ENCODE data around the gene NOD1. TPM values are rescaled to one million over a fixed set of nuclear protein-coding genes. Genes with fewer than 3 reads are reported as not detected.
A peak's percentile ranks its signal among the peaks of the same experiment; 100 is the strongest.
"Not testable (repeated sequence)": the region's sequence is repeated elsewhere in the genome, so short reads cannot be mapped to it uniquely, and the experiment has no call there.

NOD1 gene
- total RNA-seq, 1 experiment from 2014 or later: 13.5 TPM

DNA sequence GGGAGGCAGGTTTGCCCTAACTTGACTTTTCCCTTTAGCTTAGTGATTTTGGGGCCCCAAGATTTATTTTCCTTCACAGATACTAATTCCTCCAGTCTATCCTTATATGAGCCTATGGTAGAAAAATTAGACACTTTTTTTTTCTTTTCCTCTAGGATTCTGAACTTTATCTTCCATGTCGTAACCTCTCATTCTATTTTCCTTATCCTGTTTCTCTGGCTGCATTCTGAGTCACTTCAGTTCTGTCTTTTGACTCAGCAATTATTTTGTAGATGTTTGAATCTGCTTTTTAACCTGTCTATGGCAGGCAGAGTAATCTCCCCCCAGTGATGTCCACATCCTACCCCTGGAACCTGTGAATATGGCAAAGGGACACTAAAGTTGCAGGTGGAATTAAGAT lies 7.1 kb upstream of the NOD1 start:
- no peak for DNase-seq
- Histone ChIP-seq H3K4me3 (ENCODE audit: insufficient read depth, low read depth, low read length) (no peak overlapping the region), H3K27me3 (ENCODE audit: control insufficient read depth, insufficient read depth, low read length) (no peaks in the 10 kb centered on the region), H3K36me3 (replicated peaks; ENCODE audit: control insufficient read depth, insufficient read depth, low read length) (no peaks in the 10 kb centered on the region)

DNA sequence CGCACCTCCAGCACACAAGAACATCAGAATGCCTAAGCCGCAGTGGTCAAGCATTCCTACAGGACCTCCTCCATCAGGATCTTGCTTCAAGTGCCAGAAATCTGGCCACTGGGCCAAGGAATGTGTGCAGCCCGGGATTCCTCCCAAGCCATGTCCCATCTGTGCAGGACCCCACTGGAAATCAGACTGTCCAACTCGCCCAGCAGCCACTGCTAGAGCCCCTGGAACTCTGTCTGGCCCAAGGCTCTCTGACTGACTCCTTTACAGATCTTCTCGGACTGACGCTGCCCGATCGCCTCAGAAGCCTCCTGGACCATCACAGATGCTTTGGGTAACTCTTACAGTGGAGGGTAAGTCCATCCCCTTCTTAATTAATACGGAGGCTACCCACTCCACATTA lies 2.8 kb upstream of the NOD1 start:
- not testable (repeated sequence) for H3K4me3 ChIP-seq (ENCODE audit: insufficient read depth, low read depth, low read length); H3K36me3 ChIP-seq (replicated peaks; ENCODE audit: control insufficient read depth, insufficient read depth, low read length); DNase-seq; H3K27me3 ChIP-seq (ENCODE audit: control insufficient read depth, insufficient read depth, low read length)

DNA sequence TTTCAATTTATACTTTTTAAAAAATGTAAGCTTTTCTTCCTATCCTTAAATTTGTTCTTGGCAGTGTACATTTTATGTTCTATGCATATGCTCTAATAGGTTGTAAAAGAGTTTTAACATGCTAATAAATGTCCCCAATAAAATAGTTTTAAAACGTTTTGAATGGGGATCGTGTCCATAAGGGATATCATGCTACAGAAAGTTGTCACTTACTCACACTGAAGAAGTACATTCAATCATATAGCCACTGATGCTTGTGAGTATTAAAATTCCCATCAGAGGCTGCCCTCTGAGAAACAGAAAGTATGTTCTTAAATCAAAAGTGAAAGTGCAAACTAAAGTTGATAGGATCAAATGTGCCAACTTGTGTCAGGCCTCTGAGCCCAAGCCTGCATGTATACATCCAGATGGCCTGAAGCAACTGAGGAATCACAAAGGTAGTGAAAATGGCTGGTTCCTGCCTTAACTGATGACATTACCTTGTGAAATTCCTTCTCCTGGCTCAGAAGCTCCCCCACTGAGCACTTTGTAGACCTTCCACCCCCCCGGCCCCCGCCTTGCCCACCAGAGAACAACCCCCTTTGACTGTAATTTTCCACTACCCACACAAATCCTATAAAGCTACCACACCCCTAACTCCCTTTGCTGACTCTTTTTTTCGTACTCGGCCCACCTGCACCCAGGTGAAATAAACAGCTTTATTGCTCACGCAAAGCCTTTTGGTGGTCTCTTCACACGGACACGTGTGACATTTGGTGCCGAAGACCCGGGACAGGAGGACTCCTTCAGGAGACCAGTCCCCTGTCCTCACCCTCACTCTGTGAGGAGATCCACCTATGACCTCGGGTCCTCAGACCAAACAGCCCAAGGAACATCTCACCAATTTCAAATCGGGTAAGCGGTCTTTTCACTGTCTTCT lies 877 bp upstream of the NOD1 start:
- DNase-seq: no peak
- Histone ChIP-seq H3K4me3 (ENCODE audit: insufficient read depth, low read depth, low read length) (peak overlapping the region; percentile 70; the same call in 1 of the 2 replicates), H3K36me3 (replicated peaks; ENCODE audit: control insufficient read depth, insufficient read depth, low read length) (no peaks in the 10 kb centered on the region), H3K27me3 (ENCODE audit: control insufficient read depth, insufficient read depth, low read length) (no peaks in the 10 kb centered on the region)

DNA sequence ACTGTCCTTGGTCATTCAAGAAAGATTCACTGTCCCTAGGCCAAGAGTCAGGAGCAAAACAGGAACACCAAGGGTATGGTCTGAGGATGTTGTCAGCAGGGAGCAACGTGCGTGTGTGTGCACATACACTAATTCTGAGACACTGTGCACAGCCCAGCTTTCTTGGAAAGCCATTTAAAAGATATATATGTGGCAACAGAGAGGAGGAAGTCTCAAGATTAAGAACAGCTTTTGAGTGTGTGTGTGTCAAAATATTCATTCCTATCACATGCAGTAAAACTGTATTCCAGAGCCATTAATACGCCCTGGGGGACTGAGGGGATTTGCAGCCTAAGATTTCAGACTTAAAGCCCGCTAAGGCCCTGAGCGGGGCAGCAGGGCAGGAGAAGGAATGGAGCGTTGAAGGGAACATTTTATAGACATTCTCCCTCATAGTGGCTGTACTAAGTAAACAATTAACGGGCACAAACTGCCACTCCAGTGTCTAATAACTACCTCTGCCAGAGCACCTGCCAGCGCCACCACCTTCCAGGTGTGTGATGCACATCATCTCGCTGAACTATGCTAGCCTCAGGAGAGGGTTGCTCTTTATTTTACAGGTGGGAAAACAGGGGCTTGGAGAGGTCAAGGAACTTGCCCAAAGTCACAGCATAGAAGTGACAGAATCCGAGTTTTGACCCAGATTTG lies 2.0 kb downstream of the NOD1 start:
- H3K27me3 ChIP-seq (ENCODE audit: control insufficient read depth, insufficient read depth, low read length): no peaks in the 10 kb centered on the region

DNA sequence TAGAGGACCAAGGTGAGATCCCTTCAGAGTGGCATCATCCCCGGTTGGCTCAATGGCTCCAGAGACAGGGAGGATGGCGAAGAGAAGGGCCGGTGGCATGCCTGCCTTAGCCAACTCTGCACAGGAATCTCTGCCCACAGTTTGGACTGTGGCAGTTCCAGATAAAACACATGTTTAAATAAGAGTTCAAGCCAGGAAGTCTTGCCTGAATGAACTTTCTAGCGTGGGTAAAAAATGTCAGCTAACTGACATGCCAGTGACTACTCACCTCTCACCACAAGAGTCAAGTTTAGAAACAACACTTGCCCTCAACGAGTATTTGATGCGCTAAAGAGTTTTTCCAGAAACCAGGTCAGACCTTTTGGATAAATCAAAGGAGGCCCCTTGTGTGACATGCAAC lies 3.0 kb downstream of the NOD1 start:
- Histone ChIP-seq H3K4me3 (ENCODE audit: insufficient read depth, low read depth, low read length) (no peak overlapping the region), H3K27me3 (ENCODE audit: control insufficient read depth, insufficient read depth, low read length) (no peaks in the 10 kb centered on the region), H3K36me3 (replicated peaks; ENCODE audit: control insufficient read depth, insufficient read depth, low read length) (no peaks in the 10 kb centered on the region)
- no peak for DNase-seq

More for the DNA sequence above, 2.0 kb downstream of the NOD1 start:
- no peak overlapping the region for H3K4me3 ChIP-seq (ENCODE audit: insufficient read depth, low read depth, low read length)
- H3K36me3 ChIP-seq (replicated peaks; ENCODE audit: control insufficient read depth, insufficient read depth, low read length): no peaks in the 10 kb centered on the region
- DNase-seq: no peak

DNA sequence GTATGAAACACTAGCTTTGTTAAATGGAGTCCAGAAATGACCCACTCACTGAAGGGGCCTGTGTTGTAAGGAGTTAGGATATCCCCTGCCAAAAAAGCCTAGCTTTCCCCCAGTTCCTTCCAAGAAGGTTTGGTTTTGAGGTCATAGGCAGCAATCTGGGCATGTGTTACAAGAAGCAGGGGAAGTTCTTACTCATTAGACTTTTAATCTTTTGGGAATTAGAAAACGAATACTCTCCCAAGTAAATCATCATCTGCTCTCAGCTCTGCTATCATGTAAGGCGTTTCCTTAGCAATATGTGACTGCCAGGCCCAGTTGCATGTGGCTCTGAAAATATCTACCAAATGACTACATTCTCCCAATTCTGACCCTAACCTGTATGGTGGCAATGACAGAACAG lies 3.7 kb downstream of the NOD1 start:
- DNase-seq: no peak
- Histone ChIP-seq H3K27me3 (ENCODE audit: control insufficient read depth, insufficient read depth, low read length) (no peaks in the 10 kb centered on the region), H3K36me3 (replicated peaks; ENCODE audit: control insufficient read depth, insufficient read depth, low read length) (no peaks in the 10 kb centered on the region), H3K4me3 (ENCODE audit: insufficient read depth, low read depth, low read length) (no peak overlapping the region)

DNA sequence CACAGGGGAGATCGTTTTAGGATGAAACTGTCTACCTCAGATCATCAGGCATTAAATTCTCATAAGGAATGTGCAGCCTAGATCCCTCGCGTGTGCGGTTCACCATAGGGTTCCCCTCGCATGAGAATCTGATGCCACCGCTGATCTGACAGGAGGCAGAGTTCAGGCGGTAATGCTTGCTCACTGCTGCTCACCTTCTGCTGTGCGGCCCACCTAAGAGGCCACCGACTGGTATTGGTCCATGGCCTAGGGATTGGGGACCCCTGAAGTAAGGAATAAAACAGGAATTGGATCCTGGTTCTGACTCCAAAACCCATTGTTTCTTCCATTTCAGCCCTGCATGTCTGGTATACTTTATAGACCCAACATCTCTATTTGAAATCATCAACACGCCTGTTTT lies 4.1 kb downstream of the NOD1 start:
- H3K4me3 ChIP-seq (ENCODE audit: insufficient read depth, low read depth, low read length): no peak overlapping the region
- H3K27me3 ChIP-seq (ENCODE audit: control insufficient read depth, insufficient read depth, low read length): no peaks in the 10 kb centered on the region
- no peak for DNase-seq
- no peaks in the 10 kb centered on the region for H3K36me3 ChIP-seq (replicated peaks; ENCODE audit: control insufficient read depth, insufficient read depth, low read length)

DNA sequence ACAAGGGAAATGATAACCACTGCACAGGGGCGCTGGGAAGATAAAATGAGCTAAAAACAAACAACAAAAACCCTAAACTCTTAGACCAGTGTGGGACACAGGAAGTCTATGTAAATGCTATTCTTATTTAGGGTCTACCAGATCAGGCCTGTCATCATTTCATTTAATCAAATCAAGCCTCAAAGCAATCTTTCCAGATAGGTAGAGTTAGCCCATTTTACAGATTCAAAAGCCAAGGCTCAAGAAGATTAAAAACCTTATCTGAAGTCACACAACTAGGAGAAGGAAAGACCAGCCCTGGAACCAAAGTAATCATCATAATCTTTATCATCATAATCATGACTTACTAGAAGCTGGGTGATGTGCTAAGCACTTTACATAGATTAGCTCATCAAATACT lies 4.7 kb downstream of the NOD1 start:
- Histone ChIP-seq H3K36me3 (replicated peaks; ENCODE audit: control insufficient read depth, insufficient read depth, low read length) (no peaks in the 10 kb centered on the region), H3K27me3 (ENCODE audit: control insufficient read depth, insufficient read depth, low read length) (no peaks in the 10 kb centered on the region), H3K4me3 (ENCODE audit: insufficient read depth, low read depth, low read length) (no peak overlapping the region)
- no peak for DNase-seq

DNA sequence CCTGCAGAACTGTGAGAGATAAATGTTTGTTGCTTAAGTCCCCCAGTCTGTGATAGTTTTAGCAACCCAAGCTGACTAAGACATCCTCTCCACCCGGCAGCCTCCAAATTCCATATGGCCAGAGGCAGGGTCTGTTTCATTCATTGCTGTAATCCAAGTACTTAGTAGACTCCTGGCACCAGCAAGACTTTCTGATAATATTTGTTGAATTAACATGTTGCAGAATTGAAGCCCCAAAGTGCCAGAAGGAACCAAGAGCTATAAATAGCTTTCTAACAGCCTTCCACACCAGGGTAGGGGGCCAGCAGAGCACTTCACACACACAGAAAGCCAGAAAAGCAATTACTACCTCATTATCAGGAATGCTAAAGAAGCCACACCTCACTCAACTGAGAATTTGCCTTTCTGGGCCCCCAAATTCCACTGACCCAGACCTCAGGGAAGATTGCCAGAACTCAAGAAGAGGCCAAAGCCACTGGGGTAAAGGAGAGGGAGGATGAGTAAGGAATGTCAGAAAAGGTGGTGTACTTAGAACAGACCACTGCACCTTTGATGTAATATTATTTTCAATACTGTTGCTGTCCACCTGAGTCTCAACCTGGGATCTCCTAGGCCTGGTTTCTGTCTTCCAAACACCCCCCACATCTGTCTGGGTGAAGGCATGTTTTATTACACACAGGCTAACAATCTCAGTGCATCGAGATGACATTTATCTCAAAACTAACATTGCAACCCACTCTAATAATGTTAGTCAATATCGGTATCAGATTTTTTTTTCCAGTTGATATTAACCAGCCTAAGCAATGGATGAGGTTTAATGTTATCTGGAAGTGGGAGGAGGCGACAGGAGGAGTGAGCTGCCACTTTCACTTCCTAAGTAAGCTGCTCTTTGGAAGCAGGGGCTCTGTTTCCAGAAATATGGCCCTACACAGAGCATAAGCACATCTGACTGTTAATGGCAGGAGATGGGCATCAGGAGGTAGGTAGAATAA lies 5.5 kb downstream of the NOD1 start:
- no peak for DNase-seq
- Histone ChIP-seq H3K4me3 (ENCODE audit: insufficient read depth, low read depth, low read length) (no peak overlapping the region), H3K27me3 (ENCODE audit: control insufficient read depth, insufficient read depth, low read length) (no peaks in the 10 kb centered on the region), H3K36me3 (replicated peaks; ENCODE audit: control insufficient read depth, insufficient read depth, low read length) (no peaks in the 10 kb centered on the region)

DNA sequence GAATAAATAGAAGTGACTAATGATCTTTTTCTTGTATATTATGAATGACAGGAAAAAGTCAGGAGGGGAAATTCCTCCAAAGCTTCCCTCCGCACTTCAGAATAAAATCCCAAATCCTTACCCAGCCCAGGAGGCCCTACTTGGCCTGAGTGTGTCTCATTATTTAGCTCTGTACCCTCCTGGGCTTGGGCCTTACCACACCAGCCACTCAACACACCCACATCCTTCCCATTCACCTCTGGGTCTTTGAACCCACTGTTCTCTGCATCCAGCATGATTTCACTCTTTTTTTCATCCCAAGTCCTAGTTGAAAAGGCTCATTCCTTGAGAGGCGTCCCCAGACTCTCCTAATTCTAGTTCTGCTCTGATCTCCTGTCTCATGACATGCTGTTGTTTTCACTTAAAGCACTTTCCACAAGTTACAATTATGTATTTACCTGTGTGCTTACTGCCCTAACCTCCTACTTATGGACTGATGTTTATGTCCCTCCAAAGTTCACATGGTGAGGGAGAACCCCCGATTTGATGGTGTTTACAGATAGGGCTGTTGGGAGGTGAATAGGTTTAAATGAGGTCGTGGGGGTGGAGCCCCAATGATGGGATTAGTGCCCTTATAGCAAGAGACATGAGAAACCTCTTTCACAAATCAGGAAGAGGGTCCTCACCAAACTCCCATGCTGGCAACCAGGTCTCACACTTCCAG lies 6.4 kb downstream of the NOD1 start:
- no peak for DNase-seq
- Histone ChIP-seq H3K36me3 (replicated peaks; ENCODE audit: control insufficient read depth, insufficient read depth, low read length) (no peaks in the 10 kb centered on the region), H3K4me3 (ENCODE audit: insufficient read depth, low read depth, low read length) (no peak overlapping the region), H3K27me3 (ENCODE audit: control insufficient read depth, insufficient read depth, low read length) (no peaks in the 10 kb centered on the region)

DNA sequence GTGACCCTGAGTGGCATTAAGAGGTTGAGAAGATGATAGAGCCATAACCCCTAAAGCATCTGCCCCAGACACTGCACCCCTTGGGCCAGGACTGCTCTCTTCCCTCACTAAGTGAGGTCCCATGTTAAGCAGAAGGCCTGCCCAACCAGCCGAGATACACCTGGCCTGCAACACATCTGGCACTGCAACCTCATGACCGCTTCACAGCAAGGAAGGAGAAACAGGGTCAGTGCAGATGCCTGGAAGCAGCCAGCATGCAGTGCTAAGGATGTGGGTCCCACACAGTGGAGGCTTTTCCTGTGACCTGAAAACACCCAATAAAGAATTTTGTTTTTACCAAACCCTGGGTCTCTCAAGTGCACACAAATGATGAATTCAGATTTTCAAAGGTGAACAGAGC lies 7.4 kb downstream of the NOD1 start:
- DNase-seq: no peak
- no peak overlapping the region for H3K4me3 ChIP-seq (ENCODE audit: insufficient read depth, low read depth, low read length)
- no peaks in the 10 kb centered on the region for H3K36me3 ChIP-seq (replicated peaks; ENCODE audit: control insufficient read depth, insufficient read depth, low read length)
- H3K27me3 ChIP-seq (ENCODE audit: control insufficient read depth, insufficient read depth, low read length): no peaks in the 10 kb centered on the region

DNA sequence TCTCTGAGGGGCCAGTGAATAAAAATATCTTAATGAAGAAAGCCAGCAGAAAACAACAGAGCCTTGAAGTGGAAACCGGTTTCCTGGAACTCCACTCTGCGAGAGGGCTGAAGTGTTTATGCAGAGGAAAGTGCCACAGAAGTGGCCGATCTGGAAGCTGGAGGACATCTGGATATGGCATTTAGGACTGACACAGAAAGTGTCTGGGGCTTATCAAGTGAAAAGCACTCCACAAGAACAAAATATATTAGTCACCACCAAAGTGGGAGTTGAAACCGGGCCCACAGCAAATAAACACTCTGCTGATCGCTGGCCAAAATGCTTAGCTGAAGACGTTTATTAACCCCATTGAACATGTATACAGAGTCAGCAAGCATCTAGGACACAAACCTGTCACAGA lies 7.8 kb downstream of the NOD1 start:
- H3K4me3 ChIP-seq (ENCODE audit: insufficient read depth, low read depth, low read length): no peak overlapping the region
- H3K27me3 ChIP-seq (ENCODE audit: control insufficient read depth, insufficient read depth, low read length): no peaks in the 10 kb centered on the region
- no peaks in the 10 kb centered on the region for H3K36me3 ChIP-seq (replicated peaks; ENCODE audit: control insufficient read depth, insufficient read depth, low read length)
- DNase-seq: no peak

DNA sequence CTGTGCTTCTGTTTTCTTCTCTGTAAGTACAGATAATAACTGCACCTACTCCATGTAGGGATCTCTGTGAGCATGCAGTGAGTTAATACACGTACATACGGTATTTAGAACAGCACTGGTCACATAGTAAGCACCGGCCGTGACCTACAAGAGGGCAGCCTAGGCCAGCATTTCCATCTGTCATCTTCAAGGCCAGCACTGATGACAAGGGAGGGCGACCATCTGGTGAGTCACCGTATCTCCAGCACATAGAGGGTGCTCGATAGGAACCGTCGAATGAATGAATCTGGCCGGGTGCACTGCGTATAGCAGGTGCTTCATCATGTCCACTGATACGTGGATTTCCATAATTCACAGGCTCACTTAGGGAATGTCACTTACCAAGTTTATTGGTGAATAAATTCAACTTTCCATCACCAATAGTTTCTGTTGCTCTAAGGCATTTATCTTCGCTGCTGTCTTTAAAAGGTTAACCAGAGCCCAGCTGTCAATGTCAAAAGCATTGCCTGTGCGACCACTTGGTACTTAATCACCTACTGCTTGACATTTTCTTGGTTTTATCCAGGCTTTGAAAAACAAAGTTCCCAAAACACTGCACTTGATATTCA lies 8.3 kb downstream of the NOD1 start:
- Histone ChIP-seq H3K27me3 (ENCODE audit: control insufficient read depth, insufficient read depth, low read length) (no peaks in the 10 kb centered on the region), H3K36me3 (replicated peaks; ENCODE audit: control insufficient read depth, insufficient read depth, low read length) (no peaks in the 10 kb centered on the region), H3K4me3 (ENCODE audit: insufficient read depth, low read depth, low read length) (no peak overlapping the region)
- DNase-seq: no peak
